Measurements from ENCODE around the gene CFAP20DC.
"Not testable (repeated sequence)": the region's sequence is repeated elsewhere in the genome, so short reads cannot be mapped to it uniquely, and the experiment has no call there.

Gene CFAP20DC

GRCh38 chr3:58707390-58707930 is 342.4 kb downstream of the CFAP20DC start:
- Mint-ChIP-seq H3K9me3 (no peaks in the 10 kb centered on the region), H3K4me3 (no peak overlapping the region), H3K4me1 (no peaks in the 10 kb centered on the region), H3K27me3 (no peaks in the 10 kb centered on the region), H3K27ac (no peak overlapping the region)
- DNase-seq = no peak
- no peak for ATAC-seq

- no peak for DNase-seq
- Mint-ChIP-seq H3K9me3 (no peaks in the 10 kb centered on the region), H3K4me1 (no peaks in the 10 kb centered on the region), H3K27me3 (no peaks in the 10 kb centered on the region), H3K27ac (no peak overlapping the region), H3K4me3 (no peak overlapping the region)
- no peak for ATAC-seq
These were observed 343.2 kb downstream of the CFAP20DC start for GRCh38 chr3:58706395-58707167.

GRCh38 chr3:58704745-58705144 is 345.1 kb downstream of the CFAP20DC start:
- no peaks in the 10 kb centered on the region for H3K9me3 Mint-ChIP-seq
- H3K27me3 Mint-ChIP-seq = no peaks in the 10 kb centered on the region
- no peak for DNase-seq
- no peak for ATAC-seq
- H3K4me1 Mint-ChIP-seq = no peaks in the 10 kb centered on the region
- no peak overlapping the region for H3K4me3 Mint-ChIP-seq
- H3K27ac Mint-ChIP-seq = no peak overlapping the region

- not testable (repeated sequence) for ATAC-seq, H3K27ac Mint-ChIP-seq, H3K27me3 Mint-ChIP-seq, H3K9me3 Mint-ChIP-seq, H3K4me1 Mint-ChIP-seq, H3K4me3 Mint-ChIP-seq, DNase-seq
These were observed 345.5 kb downstream of the CFAP20DC start for GRCh38 chr3:58704304-58704703.

- ATAC-seq = no peak
- Mint-ChIP-seq H3K27ac (no peak overlapping the region), H3K9me3 (no peaks in the 10 kb centered on the region)
These were observed 351.6 kb downstream of the CFAP20DC start for GRCh38 chr3:58698246-58698645.

GRCh38 chr3:58697561-58697960 is 352.3 kb downstream of the CFAP20DC start:
- ATAC-seq = peak; percentile 56
- no peaks in the 10 kb centered on the region for H3K9me3 Mint-ChIP-seq
- no peaks in the 10 kb centered on the region for H3K4me1 Mint-ChIP-seq

More at GRCh38 chr3:58698246-58698645, 351.6 kb downstream of the CFAP20DC start:
- Mint-ChIP-seq H3K4me1 (no peaks in the 10 kb centered on the region), H3K27me3 (peaks cover 10% of the 10 kb centered on the region), H3K4me3 (no peak overlapping the region)
- DNase-seq = no peak

GRCh38 chr3:58696813-58697212 is 353.0 kb downstream of the CFAP20DC start:
- ATAC-seq, H3K9me3 Mint-ChIP-seq, H3K4me1 Mint-ChIP-seq, DNase-seq, H3K27ac Mint-ChIP-seq, H3K4me3 Mint-ChIP-seq: not testable (repeated sequence)
- peaks cover 10% of the 10 kb centered on the region for H3K27me3 Mint-ChIP-seq

More at GRCh38 chr3:58697561-58697960, 352.3 kb downstream of the CFAP20DC start:
- no peak for DNase-seq
- Mint-ChIP-seq H3K27me3 (peaks cover 10% of the 10 kb centered on the region), H3K27ac (peak overlapping the region in 1 of 2 donors; percentile 70), H3K4me3 (no peak overlapping the region)

- Mint-ChIP-seq H3K4me1 (no peaks in the 10 kb centered on the region), H3K27ac (no peak overlapping the region), H3K9me3 (peaks cover 4 to 8% of the 10 kb centered on the region in 2 donors), H3K4me3 (no peak overlapping the region), H3K27me3 (peaks cover 10% of the 10 kb centered on the region)
- DNase-seq = no peak
- no peak for ATAC-seq
These were observed 353.7 kb downstream of the CFAP20DC start for GRCh38 chr3:58696093-58696492.

- peaks cover 10% of the 10 kb centered on the region for H3K27me3 Mint-ChIP-seq
- not testable (repeated sequence) for ATAC-seq, H3K4me3 Mint-ChIP-seq, H3K27ac Mint-ChIP-seq, H3K4me1 Mint-ChIP-seq, H3K9me3 Mint-ChIP-seq, DNase-seq
These were observed 354.5 kb downstream of the CFAP20DC start for GRCh38 chr3:58695284-58695683.

- H3K9me3 Mint-ChIP-seq = peaks cover 4 to 9% of the 10 kb centered on the region in 2 donors
- ATAC-seq = no peak
These were observed 355.6 kb downstream of the CFAP20DC start for GRCh38 chr3:58693940-58694850.

GRCh38 chr3:58692484-58692883 is 357.3 kb downstream of the CFAP20DC start:
- peaks cover 10% of the 10 kb centered on the region for H3K27me3 Mint-ChIP-seq
- H3K27ac Mint-ChIP-seq = no peak overlapping the region
- H3K4me1 Mint-ChIP-seq = no peaks in the 10 kb centered on the region

More at GRCh38 chr3:58693940-58694850, 355.6 kb downstream of the CFAP20DC start:
- Mint-ChIP-seq H3K27ac (no peak overlapping the region), H3K4me3 (no peak overlapping the region), H3K27me3 (peaks cover 10% of the 10 kb centered on the region), H3K4me1 (no peaks in the 10 kb centered on the region)
- no peak for DNase-seq

More at GRCh38 chr3:58692484-58692883, 357.3 kb downstream of the CFAP20DC start:
- no peak for ATAC-seq
- Mint-ChIP-seq H3K4me3 (no peak overlapping the region), H3K9me3 (peaks cover 4 to 9% of the 10 kb centered on the region in 2 donors)
- no peak for DNase-seq

Data from stimulated activated naive CD8-positive, alpha-beta T cell treated with anti-CD3 and anti-CD28 coated beads, Interleukin-15, amount 100 ng/mL, for 72 hours (primary cell).